Vagina (tissue), 2 donors: ENCODE data around the gene DPT.

Experiments
- POLR2A ChIP-seq, 2 donors: fragments of 450-650 bp; IDR thresholded peaks; one replicate each; pipeline ENCODE4 v1.6.1; 2017; ENCODE audit warnings: antibody characterized with exemption in 2 of 2, mild to moderate bottlenecking in 2 of 2, moderate library complexity in 2 of 2
- TF ChIP-seq, protein P1 (sequence below), 3 experiments: fragments of 450-650 bp in 2 of 3; fragments of 200-600 bp in 1 of 3; sonication (generic) in 1 of 3; IDR thresholded peaks; one replicate each; pipeline ENCODE4 v1.5.1; 2017 to 2019; ENCODE audit warnings: antibody characterized with exemption in 3 of 3, mild to moderate bottlenecking in 2 of 3, moderate library complexity in 2 of 3

GRCh38 chr1:168725831-168726230, 3.2 kb downstream of the DPT start:
- TF ChIP-seq POLR2A (IDR thresholded peaks at IDR 0.05): no peak
- TF ChIP-seq, protein P1, sequence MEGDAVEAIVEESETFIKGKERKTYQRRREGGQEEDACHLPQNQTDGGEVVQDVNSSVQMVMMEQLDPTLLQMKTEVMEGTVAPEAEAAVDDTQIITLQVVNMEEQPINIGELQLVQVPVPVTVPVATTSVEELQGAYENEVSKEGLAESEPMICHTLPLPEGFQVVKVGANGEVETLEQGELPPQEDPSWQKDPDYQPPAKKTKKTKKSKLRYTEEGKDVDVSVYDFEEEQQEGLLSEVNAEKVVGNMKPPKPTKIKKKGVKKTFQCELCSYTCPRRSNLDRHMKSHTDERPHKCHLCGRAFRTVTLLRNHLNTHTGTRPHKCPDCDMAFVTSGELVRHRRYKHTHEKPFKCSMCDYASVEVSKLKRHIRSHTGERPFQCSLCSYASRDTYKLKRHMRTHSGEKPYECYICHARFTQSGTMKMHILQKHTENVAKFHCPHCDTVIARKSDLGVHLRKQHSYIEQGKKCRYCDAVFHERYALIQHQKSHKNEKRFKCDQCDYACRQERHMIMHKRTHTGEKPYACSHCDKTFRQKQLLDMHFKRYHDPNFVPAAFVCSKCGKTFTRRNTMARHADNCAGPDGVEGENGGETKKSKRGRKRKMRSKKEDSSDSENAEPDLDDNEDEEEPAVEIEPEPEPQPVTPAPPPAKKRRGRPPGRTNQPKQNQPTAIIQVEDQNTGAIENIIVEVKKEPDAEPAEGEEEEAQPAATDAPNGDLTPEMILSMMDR (IDR thresholded peaks at IDR 0.05): no peak
